ENCODE results near the gene SP5.

- no peak for TF ChIP-seq IRF4 (IDR thresholded peaks at IDR 0.05; ENCODE audit: low read depth, low read length)
- TF ChIP-seq TCF7 (IDR thresholded peaks at IDR 0.05; ENCODE audit: borderline replicate concordance): no peak
- no peak for TF ChIP-seq ZNF207 (IDR thresholded peaks at IDR 0.05; ENCODE audit: borderline replicate concordance)
- TF ChIP-seq SKIL (IDR thresholded peaks at IDR 0.05; ENCODE audit: low read depth, poor library complexity, severe bottlenecking): no peak
- TF ChIP-seq ZNF384 (IDR thresholded peaks at IDR 0.05; ENCODE audit: borderline replicate concordance, low read depth, low read length): no peak
- no peak for TF ChIP-seq CEBPB (IDR thresholded peaks at IDR 0.05; ENCODE audit: borderline replicate concordance in 1 of 2, low read depth in 2 of 2, low read length in 2 of 2)
- TF ChIP-seq CBX5 (IDR thresholded peaks at IDR 0.05; ENCODE audit: low read depth): no peak
- TF ChIP-seq POLR2AphosphoS5 (IDR thresholded peaks at IDR 0.05; ENCODE audit: low read length): no peak
- TF ChIP-seq CTCF (IDR thresholded peaks at IDR 0.05 in 2 of 3, conservative IDR thresholded peaks at IDR 0.05 in 1 of 3; ENCODE audit: control insufficient read depth in 2 of 3, extremely low read depth in 1 of 3, insufficient read depth in 1 of 3, low read depth in 3 of 3, low read length in 3 of 3): no peak
- peak; percentile 89; the same call in 1 of the 2 replicates for TF ChIP-seq EZH2 (IDR thresholded peaks at IDR 0.05; ENCODE audit: borderline replicate concordance, control insufficient read depth, low read depth, low read length)
- TF ChIP-seq REST (IDR thresholded peaks at IDR 0.05; ENCODE audit: low read depth, low read length): no peak
- TF ChIP-seq ZNF24 (IDR thresholded peaks at IDR 0.05): no peak
- TF ChIP-seq CREM (IDR thresholded peaks at IDR 0.05; ENCODE audit: low read depth): no peak
- TF ChIP-seq TAF1 (IDR thresholded peaks at IDR 0.05; ENCODE audit: borderline replicate concordance, low read depth, low read length): no peak
Observed at GRCh38 chr2:170712653-170713542, 2.2 kb upstream of the SP5 start.

Measured in GM12878 (cell line).